GM12872 (cell line): ENCODE measurements around the gene KIAA1755.

Experiments
- CTCF ChIP-seq: IDR thresholded peaks from 3 replicates; pipeline ENCODE4 v1.5.1; 2011; ENCODE audit warnings: low read depth, mild to moderate bottlenecking, low read length, moderate library complexity; ENCODE audit not compliant: insufficient read depth

Gene KIAA1755

GRCh38 chr20:38248133-38248532 is 12.4 kb downstream of the KIAA1755 start:
- TF ChIP-seq CTCF, result no peak

GRCh38 chr20:38247166-38247509 is 13.4 kb downstream of the KIAA1755 start:
- no peak for TF ChIP-seq CTCF

GRCh38 chr20:38246357-38247165 is 14.0 kb downstream of the KIAA1755 start:
- TF ChIP-seq CTCF, result no peak

GRCh38 chr20:38245753-38246152 is 14.8 kb downstream of the KIAA1755 start:
- TF ChIP-seq CTCF, result no peak

- no peak for TF ChIP-seq CTCF
Observed at GRCh38 chr20:38243709-38244020, 16.9 kb downstream of the KIAA1755 start.

- peak; percentile 66 for TF ChIP-seq CTCF
Observed at GRCh38 chr20:38242848-38243708, 17.5 kb downstream of the KIAA1755 start.

- TF ChIP-seq CTCF, result no peak
Observed at GRCh38 chr20:38241201-38241600, 19.3 kb downstream of the KIAA1755 start.
